Kasumi-1 (cell line): ENCODE data around the gene ARID5B.
"Not testable (repeated sequence)": the region's sequence is repeated elsewhere in the genome, so short reads cannot be mapped to it uniquely, and the experiment has no call there.

Source experiments
- DNase-seq, 2 experiments: peaks; one replicate each; lab custom pipeline; 2025; lab: John Stamatoyannopoulos, UW

ARID5B gene

DNA sequence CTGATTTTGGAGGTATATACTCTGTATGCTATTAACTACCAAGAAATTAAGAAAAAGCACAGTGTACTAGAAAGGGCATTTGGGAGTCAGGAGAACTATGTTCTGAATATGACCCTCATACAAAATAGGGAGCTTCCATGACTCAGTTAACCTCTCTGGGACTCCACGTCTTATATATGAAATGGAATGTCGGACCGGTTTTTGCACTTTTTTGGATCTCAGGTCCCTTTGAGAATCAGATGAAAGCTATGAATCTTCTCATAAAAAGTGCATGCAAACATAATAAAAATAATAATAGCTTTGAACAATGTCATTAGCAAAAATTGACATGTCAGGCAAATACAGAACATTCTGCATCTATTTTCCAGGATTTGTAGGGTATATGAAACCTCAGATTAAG, 113.0 kb downstream of the ARID5B start:
- DNase-seq, result no peak

DNA sequence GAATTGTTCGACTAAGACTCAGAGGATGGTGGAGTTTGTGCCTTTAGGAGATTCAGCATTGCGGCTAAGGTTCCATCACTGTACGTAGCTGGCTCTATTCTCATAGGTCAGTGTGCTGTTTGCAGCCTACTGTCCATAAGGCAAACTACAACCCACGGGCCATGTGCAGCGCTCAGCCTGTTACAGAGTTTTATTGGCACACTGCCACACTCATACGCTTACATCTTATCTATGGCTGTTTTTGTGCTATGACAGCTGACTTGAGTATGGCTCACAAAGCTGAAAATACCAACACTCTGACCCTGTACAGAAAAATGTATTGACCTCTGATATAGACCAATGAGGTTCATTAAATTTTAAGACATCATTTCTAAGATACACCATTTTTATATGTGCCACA, 114.5 kb downstream of the ARID5B start:
- DNase-seq, result no peak

DNA sequence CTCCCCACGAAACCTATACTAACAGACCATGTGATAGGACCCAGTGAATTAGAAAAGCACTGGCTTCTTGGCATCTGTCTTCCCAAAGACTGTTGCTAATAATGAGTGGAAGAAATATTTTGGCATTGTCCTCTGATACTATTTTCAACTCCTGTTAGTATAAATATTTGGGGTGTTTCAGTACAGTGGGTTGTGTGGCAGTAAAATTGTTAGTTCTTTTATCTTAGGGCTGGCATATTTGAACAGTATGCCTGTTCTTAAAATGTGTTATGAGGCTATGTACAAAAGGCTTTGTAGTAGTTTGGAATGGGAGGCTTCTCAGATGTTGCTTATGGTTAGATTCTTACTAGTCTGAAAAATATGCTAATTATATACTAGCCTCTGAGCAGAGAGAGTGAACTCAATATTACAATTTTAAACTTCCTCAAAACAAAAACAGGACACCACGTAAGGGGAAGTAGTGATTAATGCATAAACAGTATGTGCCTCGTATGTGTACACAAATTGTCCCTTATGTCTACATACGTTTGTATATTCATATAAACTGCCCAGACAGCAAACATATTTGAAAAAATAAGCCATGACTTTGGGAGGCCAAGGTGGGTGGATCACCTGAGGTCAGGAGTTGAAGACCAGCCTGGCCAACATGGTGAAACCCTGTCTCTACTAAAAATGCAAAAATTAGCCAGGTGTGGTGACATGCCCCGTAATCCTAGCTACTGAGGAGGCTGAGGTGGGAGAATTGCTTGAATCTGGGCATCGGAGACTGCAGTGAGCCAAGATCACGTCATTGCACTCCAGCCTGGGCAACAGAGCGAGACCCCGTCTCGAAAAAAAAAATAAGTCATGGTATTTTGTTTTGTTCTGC, 115.4 kb downstream of the ARID5B start:
- DNase-seq, result peak; percentile 29 to 52

DNA sequence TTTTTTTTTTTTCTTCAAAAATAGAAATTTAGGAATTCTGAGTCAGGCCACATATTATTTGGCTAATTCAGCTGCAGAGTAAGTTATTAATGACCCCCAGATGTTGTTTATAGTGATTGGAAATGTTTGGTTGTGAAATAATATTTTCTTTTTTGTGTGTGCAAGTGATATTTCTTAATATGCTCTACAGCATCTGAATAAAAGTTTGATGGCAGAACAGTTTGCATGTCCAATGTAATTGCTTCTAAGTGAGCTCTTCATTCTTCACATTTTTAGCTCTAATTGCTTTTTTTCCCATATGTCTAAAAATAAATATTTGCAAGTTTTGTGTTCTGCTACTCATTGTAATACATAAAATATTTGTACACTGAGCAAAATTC, 116.0 kb downstream of the ARID5B start:
- DNase-seq, result no peak

DNA sequence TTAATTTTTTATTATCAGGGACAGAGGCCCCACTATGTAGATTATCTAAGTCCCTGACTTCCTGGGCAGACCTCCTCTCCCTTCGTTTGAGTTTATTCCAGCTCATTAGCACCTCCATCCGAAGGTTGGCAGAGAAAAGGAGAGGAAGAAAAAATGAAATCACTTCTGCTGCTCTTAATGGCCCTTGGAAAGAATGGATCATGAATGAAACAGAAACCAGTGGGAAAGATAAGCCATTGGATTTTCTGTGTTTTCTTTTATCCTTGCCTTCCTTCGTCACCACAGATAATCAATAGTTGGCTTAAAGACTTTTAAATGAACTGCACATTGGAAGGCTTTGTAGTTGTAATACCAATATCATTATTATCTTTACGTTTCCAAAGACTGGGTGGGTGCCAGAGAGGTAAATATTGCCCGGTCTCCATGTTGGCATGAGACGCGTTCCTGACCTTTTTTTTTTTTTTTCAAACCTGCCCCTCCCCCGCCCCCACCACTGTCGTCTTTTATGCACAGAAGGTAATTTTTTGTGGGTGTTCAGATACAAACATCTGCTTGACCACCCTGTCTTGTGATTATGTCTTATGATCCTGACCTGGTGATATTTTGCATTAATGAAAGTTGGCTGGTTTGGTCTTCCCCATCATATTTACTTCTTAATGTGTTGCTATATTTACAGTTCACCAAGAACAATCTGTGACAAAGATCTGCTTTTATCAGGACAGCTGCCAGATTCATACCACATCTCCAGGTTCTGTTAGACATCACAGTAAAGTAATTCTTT, 116.8 kb downstream of the ARID5B start:
- DNase-seq, result no peak

DNA sequence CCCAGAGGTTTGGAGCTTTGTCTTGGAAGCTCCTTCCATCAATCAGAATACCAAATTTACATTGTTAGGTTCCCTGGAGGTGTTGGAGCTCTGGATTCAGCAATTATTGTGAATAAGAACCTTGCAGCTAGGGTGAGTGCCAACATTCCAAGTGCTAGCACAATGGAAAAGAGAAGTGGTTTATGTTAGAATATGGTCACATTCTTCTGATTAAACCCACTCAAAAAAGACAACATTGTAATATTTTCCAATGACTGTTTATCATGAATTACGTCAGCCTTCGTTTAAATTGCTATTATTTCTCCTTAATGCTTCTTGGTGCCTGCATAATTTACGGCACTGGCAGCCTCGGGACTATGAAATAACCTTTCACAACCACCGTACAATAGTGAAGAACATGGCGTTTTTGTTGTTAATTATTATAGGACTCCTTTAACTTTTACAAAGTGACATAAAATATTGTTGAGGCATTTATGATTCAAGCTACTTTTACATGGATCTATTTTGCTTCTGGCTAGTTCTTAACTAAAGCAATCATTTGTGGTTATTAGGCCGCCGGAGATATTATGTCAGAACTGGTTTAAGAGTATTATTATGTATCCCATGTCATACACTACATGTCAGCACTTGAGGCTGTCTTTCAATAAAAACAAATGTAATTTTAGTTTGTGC, 117.7 kb downstream of the ARID5B start:
- DNase-seq, result no peak

DNA sequence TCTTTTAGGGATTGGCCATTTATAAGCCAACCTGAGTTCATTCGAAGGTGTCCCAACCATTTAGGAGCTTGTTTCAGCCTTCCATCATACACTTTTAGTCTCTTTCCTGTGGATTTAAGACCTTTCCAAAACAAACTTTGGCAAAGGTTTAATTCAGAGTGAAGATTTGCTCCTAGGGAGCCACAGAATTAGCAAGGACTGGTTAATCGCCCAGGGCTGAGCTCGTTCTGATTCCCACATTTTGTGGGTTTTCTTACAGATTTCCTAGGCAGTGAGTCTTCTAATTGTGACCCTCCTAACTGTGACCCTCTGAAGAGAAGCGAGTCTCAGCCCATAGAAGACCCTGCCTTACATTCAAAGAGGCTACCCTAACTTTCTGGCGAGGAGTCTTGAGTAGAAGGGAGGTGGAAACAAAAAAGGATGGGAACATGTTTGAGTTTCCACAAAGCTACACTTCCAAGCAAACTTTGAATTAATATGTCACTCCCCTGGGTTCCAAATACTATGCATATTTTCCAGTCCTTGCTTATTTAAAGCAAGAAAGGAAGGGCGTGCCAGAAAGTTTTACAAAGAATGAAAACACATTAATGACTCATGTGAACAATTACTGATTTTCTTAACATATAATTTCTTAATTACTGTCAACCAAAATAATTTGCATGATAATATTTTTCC, 118.3 kb downstream of the ARID5B start:
- DNase-seq, result no peak

DNA sequence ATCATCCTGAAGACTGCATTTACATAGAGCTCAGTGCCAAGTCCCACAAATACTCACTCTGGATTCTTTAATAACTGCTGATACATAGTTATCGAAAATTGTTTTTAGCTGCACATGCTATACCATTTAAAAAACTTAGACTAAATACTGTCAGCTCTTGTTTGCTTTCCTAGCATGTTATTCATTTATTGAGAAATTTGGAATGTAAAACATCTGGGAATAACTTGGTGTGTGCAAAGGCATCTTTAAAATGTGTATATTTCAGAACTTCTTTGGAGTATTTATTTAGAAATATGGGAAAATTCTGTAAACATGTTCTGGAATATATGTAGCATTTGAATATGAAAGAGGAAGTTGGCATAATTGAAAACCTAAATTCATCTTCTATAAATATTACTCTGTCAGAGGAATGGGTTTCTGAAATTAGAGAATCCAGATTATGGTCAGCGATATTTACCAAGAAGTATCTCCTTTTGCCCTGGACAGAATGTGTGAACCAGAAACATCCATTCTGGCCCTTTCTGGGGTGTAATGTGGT, 119.7 kb downstream of the ARID5B start:
- no peak for DNase-seq

DNA sequence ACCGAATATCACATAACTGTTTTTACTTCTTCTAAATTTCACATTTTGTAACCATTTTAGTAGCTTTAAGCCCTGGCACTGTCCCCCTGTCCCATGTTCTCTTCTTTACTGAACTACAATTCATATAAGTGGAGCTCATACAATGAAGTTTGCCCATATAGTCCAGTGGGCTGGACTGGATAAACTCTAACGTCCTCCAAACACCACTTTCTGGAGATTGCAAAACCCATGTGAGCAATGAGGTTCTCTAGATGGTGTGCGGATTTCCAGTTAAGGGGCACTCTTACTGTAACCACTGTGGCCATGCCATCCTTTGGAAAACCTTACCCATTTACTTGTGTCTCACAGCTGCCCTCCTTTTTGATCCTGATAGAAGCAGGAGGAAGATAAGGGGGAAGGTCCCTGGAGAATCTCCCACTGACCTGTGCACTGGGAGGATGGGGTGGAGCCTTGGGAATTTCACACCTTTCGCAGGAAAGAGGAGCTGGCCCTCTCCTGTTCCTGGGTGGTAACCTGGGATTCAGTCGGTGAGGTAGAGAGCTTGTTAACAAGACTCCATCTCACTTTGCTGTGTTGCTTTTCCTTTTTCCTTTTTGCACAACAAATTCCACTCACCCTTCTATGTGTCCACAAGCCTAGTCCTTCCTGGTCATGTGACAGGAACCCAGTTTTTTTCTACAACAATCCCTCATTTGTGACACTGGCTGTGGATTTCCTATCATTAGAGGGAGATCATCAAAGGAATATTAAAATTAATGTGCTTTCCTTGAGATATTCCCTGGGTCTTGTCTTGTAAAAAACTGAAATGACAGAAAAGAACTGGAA, 120.7 kb downstream of the ARID5B start:
- no peak for DNase-seq

DNA sequence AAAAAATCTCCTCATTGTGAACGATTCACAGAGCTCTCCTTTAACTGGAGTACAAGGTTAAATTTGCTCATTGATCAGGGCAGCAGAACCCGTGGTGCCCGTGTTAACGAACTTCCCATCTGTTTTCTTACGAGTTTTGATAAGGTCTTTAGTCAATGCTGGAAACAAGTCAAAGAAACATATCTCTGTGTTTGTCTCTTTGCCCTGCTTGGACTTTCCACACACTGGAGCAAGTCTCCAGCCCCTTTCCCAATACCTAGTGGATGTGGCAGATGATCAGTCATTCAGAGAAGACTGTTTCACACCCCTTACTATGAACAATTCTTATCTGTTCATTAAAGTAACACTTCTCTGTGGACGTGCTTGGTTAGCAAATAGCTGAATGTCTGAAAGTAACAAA, 121.3 kb downstream of the ARID5B start:
- no peak for DNase-seq

DNA sequence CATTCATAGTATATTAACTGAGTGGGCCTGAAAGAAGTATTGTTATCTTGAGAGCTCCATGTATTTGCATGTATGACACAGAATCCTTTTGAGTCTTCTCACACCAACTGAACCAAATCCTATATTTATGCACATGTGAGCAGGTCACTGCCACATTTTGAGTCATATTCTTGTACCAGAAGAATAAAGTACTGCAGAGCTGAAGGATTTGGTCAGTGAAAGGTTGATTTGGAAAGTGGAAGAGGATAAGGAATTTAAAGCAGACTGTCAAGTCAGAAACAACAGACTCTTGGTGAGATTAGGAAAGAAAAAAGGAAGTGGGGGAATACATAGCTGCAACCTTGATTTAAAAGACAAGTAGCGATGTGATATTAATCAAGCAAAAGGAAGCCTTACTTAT, 121.8 kb downstream of the ARID5B start:
- no peak for DNase-seq

DNA sequence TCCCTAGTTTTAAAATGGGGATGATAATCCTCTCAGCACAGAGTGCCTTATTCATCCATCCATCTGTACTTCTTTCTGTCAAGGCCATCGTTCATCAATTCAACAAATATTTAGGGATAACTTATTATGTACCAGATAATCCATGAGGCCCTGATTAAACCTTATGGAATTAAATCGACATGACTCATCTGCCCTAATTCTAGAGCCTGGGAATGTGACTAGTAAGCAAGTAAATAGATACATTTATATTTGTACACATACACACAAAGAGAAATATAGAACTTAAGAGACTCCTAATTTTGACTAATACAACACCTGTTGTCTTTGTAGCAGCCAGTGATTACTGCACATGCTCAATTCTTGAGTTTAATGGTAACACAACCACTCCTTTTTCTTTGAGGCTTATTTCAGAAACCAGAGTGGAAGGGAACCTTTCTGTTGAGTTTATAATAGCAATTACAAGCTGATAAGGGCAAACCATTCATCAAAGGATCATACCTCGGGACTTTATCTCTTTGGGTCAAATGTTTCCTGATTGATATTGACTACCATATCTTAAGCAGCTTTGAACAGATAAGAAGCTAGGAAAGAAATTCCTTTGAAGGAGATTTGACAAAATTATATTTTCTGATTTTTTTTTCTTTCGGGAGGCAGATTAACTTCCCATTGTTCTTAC, 122.7 kb downstream of the ARID5B start:
- DNase-seq, result no peak

DNA sequence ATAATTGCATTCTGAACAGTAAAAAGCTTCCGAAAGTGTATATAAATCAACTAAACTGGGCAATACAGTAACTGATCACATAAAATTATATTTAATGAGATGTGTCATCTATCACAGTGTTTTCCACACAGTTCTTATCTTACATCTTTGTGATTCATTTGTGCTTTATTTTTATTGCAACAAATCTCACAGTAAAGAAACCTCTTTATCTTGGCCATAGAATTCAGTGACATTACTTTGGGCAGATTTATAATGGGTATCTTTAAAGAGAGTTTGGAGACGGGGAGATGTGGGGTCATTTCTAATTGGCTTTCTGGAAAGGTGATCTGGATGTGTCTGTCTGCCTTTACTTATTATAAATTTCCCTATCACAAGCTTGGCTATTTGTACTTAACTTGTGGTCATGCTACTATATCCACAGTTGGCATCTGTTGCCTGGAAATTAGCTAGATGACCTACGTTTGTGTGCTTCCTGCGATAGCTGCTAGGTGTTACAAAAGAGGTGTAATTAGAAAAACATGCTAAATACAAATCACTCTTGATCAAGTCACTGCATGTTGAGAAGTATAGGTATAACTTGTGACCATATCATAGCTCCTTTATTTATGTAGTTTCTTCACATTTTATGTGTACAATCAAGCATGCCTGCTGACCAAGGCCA, 123.8 kb downstream of the ARID5B start:
- no peak for DNase-seq

DNA sequence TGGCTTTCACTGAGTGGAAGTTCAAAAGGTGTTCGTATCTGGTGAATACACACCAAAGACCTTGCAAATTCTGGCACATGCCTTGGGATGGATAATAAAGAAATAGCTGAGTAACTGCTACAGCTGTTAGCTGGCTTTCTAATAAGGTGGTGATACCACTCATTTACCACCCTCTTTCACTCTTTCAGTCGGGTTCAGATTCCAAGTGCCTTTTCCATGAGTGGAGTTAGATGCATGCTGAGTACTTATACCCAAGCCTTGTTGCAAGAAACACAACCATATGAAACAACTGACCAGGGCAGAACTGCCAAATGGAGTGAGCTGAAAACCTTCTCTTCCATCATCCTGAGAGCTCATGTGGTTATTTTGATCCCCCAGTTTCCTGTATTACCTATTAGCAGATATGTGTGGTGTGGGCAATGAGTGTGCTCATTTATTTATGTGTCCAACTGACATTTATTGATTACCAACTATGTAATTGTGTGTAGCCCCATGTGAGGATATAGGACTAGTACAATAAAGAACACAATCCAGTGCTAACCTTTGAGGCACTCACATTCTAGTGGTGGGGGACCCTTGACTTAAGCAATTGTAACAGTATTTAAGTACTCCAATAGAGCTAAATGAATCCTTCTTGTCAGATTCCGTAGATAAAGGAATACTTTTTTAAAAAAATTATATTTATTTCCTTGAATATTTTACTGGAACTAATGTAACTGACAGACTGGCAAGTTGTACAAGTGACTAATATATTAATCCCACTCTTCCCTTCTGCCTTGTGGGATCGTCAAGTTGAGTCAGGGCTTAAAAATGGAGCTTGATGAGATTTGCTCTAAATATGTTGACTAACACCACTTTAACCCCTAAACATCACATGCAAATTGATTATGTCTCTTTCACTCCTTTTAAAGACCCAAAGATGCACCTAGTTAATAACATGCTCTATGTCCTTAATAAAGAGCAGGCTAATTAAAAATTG, 124.7 kb downstream of the ARID5B start:
- no peak for DNase-seq

DNA sequence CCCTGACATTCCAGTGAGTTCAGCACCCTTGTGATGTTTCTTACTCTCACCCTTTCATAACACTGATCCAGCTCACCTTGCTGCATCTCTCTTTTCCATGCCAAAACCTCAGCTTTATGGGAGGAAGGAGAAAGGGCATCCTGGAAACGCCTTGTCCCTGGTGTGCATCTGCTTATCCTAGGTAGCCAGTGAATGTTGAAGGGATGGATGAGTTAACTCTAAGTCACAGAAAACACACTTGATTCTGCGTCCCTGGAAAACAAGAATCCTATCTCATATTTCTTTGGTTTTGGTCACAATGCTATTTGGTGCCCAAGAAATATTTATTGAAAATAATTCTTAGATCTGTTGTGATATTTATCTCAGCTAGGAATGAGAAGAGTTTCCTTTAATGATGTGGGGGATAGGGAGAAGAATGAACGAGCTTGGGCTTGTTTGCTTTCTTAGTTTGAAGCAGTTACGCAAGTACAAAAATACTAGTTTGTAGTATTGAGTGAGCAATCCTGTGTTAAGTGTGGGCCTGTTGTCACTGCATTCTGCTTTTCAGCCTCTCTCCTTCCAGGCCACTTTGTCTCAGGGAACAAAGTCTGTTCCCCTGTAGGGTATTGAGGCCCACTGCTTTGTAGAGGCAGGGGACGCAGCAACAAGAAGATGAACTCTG, 126.5 kb downstream of the ARID5B start:
- DNase-seq, result no peak

DNA sequence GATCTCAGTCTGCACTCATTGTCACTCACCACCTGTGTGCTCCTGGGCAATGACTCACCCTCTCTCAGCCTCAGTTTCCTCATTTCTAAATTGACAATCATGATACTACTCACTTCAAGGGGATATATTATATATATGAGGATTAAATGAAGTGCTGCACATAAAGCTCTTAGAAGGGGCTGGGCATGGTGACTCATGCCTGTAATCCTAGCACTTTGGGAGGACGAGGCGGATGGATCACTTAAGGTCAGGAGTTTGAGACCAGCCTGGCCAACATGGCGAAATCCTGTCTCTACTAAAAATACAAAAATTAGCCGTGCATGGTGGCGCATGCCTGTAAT, 127.0 kb downstream of the ARID5B start:
- not testable (repeated sequence) for DNase-seq

DNA sequence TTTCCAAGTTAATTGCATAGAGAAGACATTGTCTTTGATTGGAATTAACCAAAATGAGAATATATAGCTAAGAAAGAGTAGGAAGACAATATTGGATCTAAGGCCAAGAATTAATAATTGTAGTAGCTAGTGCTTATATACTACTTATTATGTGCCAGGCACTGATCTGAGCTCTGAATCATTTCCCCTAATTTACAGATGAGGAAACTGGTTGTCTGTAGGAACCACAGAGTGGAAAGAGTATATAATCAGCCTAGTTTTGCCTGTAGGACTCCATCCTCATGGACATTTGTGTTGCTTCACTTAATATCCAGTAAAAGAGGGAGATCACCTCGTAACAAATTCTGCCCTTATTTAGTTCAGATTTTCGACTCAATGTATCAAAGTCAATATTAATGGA, 127.9 kb downstream of the ARID5B start:
- peak in 1 of 2 experiments; percentile 29 for DNase-seq

DNA sequence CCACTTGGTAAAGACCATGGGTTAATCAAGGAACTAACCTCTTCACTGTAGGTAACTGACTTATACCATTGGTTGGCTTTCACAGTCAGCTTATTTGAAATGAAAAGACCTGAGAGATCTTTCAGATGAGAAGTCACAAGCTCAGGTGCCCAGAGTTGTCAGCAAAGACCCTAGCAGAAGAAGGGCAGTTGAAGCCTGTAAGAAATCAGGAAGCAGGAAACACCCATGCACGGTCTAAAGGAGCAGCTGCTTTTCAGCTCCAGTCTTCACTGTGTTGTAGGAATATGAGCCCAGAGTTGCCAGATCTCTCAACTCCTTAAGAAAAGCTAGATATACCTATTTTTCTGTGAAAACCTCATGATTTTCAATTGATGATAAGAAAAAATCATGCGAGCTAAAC, 130.0 kb downstream of the ARID5B start:
- DNase-seq, result peak in 1 of 2 experiments; percentile 12
